NT2/D1 (cell line): ENCODE results near the gene CLEC16A.

Experiments
- DNase-seq: peaks from one replicate; pipeline ENCODE4 v3.0.0-alpha.2; 2011; ENCODE audit warnings: low read depth, low spot score
- H3K27me3 ChIP-seq: 2 replicates; pipeline ENCODE4 v1.6.0; 2011; ENCODE audit warnings: mild to moderate bottlenecking; ENCODE audit not compliant: insufficient read length, insufficient read depth
- H3K36me3 ChIP-seq: 2 replicates; pipeline ENCODE4 v1.6.1; 2011; ENCODE audit warnings: mild to moderate bottlenecking, low read length, mixed read lengths; ENCODE audit not compliant: insufficient read depth, insufficient read length
- H3K4me1 ChIP-seq: 2 replicates; pipeline ENCODE4 v1.5.1; 2011; ENCODE audit not compliant: insufficient read depth, insufficient read length
- H3K4me3 ChIP-seq: 2 replicates; pipeline ENCODE4 v1.5.1; 2011; ENCODE audit warnings: low read depth; ENCODE audit not compliant: insufficient read length
- H3K9ac ChIP-seq: 2 replicates; pipeline ENCODE4 v1.6.0; 2011; ENCODE audit warnings: low read depth; ENCODE audit not compliant: insufficient read length
- H3K9me3 ChIP-seq: 2 replicates; pipeline ENCODE4 v1.5.1; 2011; ENCODE audit warnings: mild to moderate bottlenecking, low read length; ENCODE audit not compliant: insufficient read depth
- SUZ12 ChIP-seq: IDR thresholded peaks from 2 replicates; pipeline ENCODE4 v1.6.1; 2011; ENCODE audit not compliant: insufficient read length, insufficient read depth; ENCODE audit errors: extremely low read depth
- YY1 ChIP-seq: IDR thresholded peaks from 2 replicates; pipeline ENCODE4 v1.6.1; 2011; ENCODE audit not compliant: insufficient read length, insufficient read depth
- ZNF274 ChIP-seq: IDR thresholded peaks from 2 replicates; pipeline ENCODE4 v1.6.1; 2011; ENCODE audit warnings: mild to moderate bottlenecking, low read depth, low read length

Gene CLEC16A

GRCh38 chr16:11157143-11157542, 212.8 kb downstream of the CLEC16A start:
- DNase-seq: no peak
- TF ChIP-seq YY1: no peak
- TF ChIP-seq ZNF274: no peak
- no peak for TF ChIP-seq SUZ12
- H3K27me3 ChIP-seq: no peaks in the 10 kb centered on the region
- H3K36me3 ChIP-seq: no peaks in the 10 kb centered on the region
- H3K9ac ChIP-seq: no peak overlapping the region
- H3K4me1 ChIP-seq: peaks cover 10% of the 10 kb centered on the region
- H3K4me3 ChIP-seq: no peak overlapping the region
- no peaks in the 10 kb centered on the region for H3K9me3 ChIP-seq

DNA sequence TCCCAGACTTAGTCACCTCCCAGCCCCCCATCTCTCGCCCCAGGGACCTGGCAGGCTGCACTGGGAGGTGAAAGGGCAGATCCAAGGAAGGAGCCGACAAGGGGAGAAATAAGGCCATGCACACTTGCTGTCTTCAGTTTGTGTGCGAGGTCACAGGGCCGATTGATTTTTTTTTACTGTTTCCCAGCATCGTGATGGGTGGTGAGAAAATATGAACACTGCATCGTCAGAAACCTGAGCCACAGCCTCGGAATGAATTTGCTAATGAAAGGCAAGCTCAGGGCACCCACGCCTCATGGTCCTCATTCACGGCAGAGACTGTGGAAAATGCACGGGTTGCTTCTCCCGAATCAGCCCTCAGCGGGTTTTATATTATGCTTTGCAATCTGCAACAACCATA, 213.7 kb downstream of the CLEC16A start:
- Histone ChIP-seq H3K36me3 (no peaks in the 10 kb centered on the region), H3K9ac (no peak overlapping the region), H3K4me1 (peaks cover 10% of the 10 kb centered on the region), H3K9me3 (no peaks in the 10 kb centered on the region), H3K27me3 (no peaks in the 10 kb centered on the region), H3K4me3 (no peak overlapping the region)
- no peak for TF ChIP-seq YY1
- DNase-seq: no peak

DNA sequence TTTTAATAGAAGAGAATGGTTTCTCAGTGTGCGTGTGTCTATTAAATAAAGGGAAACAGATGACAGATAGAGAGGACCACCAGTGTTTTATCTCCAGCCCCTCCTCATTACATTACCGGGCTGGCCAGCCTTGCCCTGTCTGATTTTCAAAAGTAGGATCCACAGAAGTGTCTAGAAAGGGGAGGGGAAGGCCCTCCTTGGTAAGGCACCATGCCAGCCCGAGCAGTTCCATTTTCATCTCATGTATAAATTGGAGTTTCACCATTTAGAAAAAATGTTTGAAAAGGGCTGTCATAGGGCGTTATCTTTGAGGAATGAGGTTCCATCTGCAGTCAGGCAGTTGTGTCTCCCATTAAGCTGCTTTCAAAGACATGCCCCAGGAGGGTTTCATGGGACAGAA, 214.9 kb downstream of the CLEC16A start:
- no peaks in the 10 kb centered on the region for H3K9me3 ChIP-seq
- no peaks in the 10 kb centered on the region for H3K36me3 ChIP-seq
- H3K4me3 ChIP-seq: no peak overlapping the region
- no peaks in the 10 kb centered on the region for H3K27me3 ChIP-seq
- TF ChIP-seq ZNF274 (no peak), YY1 (no peak), SUZ12 (no peak)
- peaks cover 10% of the 10 kb centered on the region for H3K4me1 ChIP-seq
- H3K9ac ChIP-seq: no peak overlapping the region
- no peak for DNase-seq

DNA sequence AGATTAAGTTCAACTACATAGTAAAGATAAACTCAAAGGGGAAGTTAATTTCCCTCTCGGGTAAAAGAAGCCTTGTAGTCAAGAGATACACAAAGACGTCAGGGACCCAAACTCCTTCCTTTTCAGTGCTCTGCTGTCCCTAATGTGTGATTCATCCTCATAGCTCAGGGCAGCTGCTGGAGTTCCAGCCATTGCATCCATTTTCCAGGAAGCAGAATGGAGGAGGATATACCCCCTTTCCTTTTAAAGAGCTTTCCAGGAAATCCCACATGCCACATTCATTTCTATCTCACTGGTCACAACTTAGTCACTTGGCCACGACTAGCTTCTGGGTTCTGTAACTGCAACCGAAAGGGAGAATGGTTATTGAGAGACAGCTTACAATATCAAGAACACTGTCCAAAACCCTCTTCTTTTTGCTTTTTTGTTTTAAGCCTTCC, 216.3 kb downstream of the CLEC16A start:
- Histone ChIP-seq H3K36me3 (no peaks in the 10 kb centered on the region), H3K27me3 (no peaks in the 10 kb centered on the region), H3K9ac (no peak overlapping the region), H3K4me3 (no peak overlapping the region), H3K4me1 (peaks cover 10% of the 10 kb centered on the region), H3K9me3 (no peaks in the 10 kb centered on the region)
- TF ChIP-seq ZNF274 (no peak), YY1 (no peak), SUZ12 (no peak)
- no peak for DNase-seq

DNA sequence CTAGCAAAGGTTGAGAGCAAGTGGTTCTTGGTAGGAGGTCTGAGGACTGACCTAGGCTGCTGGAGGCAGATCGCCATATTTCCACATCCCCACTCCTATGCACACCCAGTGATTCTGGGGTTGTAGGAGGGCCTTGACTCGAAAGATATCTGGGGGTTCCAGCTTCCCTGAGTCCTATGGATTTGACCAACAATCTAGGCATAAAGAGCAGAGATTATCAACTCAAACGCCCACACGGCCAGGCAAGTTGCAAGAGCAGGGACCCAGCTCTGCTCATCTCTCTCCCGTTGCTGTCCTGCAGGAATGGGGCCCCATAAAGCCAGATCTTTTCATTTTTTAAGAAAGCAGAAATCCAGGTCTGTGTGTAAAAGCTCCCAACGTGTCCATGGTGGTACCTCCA, 217.1 kb downstream of the CLEC16A start:
- no peak for DNase-seq
- no peaks in the 10 kb centered on the region for H3K27me3 ChIP-seq
- TF ChIP-seq YY1: no peak
- no peak for TF ChIP-seq ZNF274
- no peak for TF ChIP-seq SUZ12
- H3K36me3 ChIP-seq: peaks cover 4% of the 10 kb centered on the region
- H3K4me3 ChIP-seq: no peak overlapping the region
- peaks cover 10% of the 10 kb centered on the region for H3K4me1 ChIP-seq
- no peaks in the 10 kb centered on the region for H3K9me3 ChIP-seq
- no peak overlapping the region for H3K9ac ChIP-seq

DNA sequence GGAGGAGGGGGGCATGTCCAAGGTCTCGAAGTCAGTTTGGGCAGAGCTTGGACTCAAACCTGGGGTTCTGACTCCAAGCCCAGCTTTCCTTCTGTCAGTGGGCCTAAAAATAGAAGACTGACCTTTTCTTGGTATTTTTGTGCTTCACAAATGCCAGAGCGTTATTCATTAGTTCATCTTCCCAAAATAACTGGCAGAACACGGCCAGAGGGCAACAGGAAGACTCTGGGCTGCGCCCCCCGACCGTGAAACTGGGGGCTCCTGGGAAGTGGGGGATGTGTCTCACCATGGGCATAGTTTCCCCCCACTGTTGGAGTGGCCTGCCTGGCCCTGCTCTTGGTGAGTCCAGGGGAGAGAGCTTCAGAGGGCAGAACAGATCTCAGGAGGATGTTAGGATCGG, 217.6 kb downstream of the CLEC16A start:
- TF ChIP-seq SUZ12: no peak
- TF ChIP-seq ZNF274: no peak
- no peak for TF ChIP-seq YY1
- no peak overlapping the region for H3K9ac ChIP-seq

DNA sequence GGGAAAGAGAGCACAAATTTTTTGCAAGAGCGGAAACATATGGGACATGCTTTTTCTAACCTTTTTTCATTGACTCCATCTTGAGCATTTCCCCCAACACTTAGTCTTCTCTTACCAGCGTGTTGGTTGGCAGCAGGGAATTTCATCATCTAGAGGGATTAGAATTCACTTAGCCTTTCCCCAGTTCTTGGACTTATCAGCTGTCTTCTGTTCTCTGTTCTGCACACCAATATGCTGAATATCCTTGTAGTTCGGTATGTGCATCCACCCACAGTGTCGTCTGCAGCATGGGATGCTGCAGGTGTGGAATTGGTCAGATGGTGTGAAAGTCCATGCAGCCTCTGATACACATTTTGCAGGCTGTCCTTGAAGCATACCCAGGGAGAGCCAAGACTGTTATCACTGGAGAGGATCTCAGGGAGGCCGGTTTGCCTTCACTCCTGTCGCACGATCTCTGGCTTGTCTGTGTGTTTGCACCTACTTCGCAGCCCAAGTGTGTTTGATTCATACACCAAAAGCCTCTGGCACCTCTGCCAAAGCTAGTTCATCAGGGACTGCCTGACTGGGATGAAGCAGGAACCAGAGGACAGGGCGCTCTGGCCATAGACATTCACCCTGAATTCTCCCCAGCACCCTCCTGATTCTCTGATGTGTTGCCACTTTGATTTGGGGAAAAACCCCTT, 218.4 kb downstream of the CLEC16A start:
- Histone ChIP-seq H3K9ac (no peak overlapping the region), H3K27me3 (no peaks in the 10 kb centered on the region), H3K4me3 (no peak overlapping the region), H3K36me3 (peaks cover 15% of the 10 kb centered on the region), H3K9me3 (no peaks in the 10 kb centered on the region), H3K4me1 (peaks cover 7% of the 10 kb centered on the region)
- DNase-seq: no peak
- TF ChIP-seq YY1 (no peak), SUZ12 (no peak), ZNF274 (no peak)

More for the DNA sequence above, 217.6 kb downstream of the CLEC16A start:
- H3K9me3 ChIP-seq: no peaks in the 10 kb centered on the region
- peaks cover 8% of the 10 kb centered on the region for H3K36me3 ChIP-seq
- no peak for DNase-seq
- no peaks in the 10 kb centered on the region for H3K27me3 ChIP-seq
- no peak overlapping the region for H3K4me3 ChIP-seq
- peaks cover 10% of the 10 kb centered on the region for H3K4me1 ChIP-seq

GRCh38 chr16:11163761-11164261, 219.4 kb downstream of the CLEC16A start:
- H3K36me3 ChIP-seq: peaks cover 15% of the 10 kb centered on the region
- H3K9me3 ChIP-seq: no peaks in the 10 kb centered on the region
- TF ChIP-seq YY1: no peak
- no peak for TF ChIP-seq ZNF274
- no peak for TF ChIP-seq SUZ12
- no peak overlapping the region for H3K9ac ChIP-seq
- H3K4me3 ChIP-seq: no peak overlapping the region
- no peak for DNase-seq
- peaks cover 3% of the 10 kb centered on the region for H3K4me1 ChIP-seq
- no peaks in the 10 kb centered on the region for H3K27me3 ChIP-seq
